HCT116 (cell line): ENCODE results near the gene ERC2. TPM values are rescaled to one million over a fixed set of nuclear protein-coding genes. Genes with fewer than 3 reads are reported as not detected.

Experiments used
- ATAC-seq: fragments of 200-7000 bp; cut with Tn5 transposase; 2 replicates; pipeline ENCODE4 v1.9.1; 2020; ENCODE audit warnings: mild to moderate bottlenecking, moderate library complexity
- BruUV-seq: library from RNA; stranded (reverse); fragments of 400-500 nt; replicated peaks from 2 replicates; lab custom pipeline; 2021; lab: Mats Ljungman, UMichigan
- CTCF ChIA-PET: fragments of 300-600 bp; sonication (Branson Sonifier 250); formaldehyde crosslinking; loops from one replicate; lab custom pipeline; 2021; ENCODE audit warnings: antibody characterized with exemption; lab: Charles Lee
- POLR2A ChIA-PET: fragments of 300-600, 350-600 bp; sonication (Branson Sonifier 250); formaldehyde crosslinking; loops from one replicate; lab custom pipeline; 2021; ENCODE audit warnings: antibody characterized with exemption; lab: Charles Lee
- RAD21 ChIA-PET, 2 experiments: fragments of 300-600 bp; sonication (Branson Sonifier 250); formaldehyde crosslinking; loops; one replicate each; lab custom pipeline; 2023; ENCODE audit warnings: low total read pairs in 2 of 2; ENCODE audit not compliant: uncharacterized antibody in 2 of 2, unreplicated experiment in 2 of 2, low non-redundant PET in 1 of 2; lab: Charles Lee
- DNase-seq: peaks from one replicate; pipeline ENCODE4 v3.0.0-alpha.2; 2010; ENCODE audit warnings: low read depth, low spot score
- H2AFZ ChIP-seq: fragments of 200-600 bp; shearing (Covaris generic), sonication (generic); 2 replicates; pipeline ENCODE4 v1.6.1; 2017; ENCODE audit warnings: low read depth, mixed run types, mixed read lengths, antibody characterized with exemption, low read length; ENCODE audit not compliant: poor library complexity, severe bottlenecking
- H3K27ac ChIP-seq: 2 replicates; pipeline ENCODE4 v1.5.1; 2012; ENCODE audit warnings: low read depth, low read length
- H3K27me3 ChIP-seq: fragments of 200-600 bp; sonication (generic); 2 replicates; pipeline ENCODE4 v1.6.1; 2016; ENCODE audit warnings: mixed run types, low read length, mixed read lengths; ENCODE audit not compliant: insufficient read depth
- H3K36me3 ChIP-seq, 2 experiments: fragments of 200-500 bp in 1 of 2; fragments of 200-600 bp in 1 of 2; sonication (Bioruptor generic) in 1 of 2; sonication (generic) in 1 of 2; 2 replicates each; pipeline versions ENCODE4 v1.5.1 to v1.6.1; 2014 to 2016; ENCODE audit warnings: low read length in 2 of 2, inconsistent platforms in 1 of 2, mixed read lengths in 1 of 2, mixed run types in 1 of 2; ENCODE audit not compliant: insufficient read depth in 2 of 2, control insufficient read depth in 1 of 2
- H3K4me1 ChIP-seq, 2 experiments: fragments of 200-600 bp in 1 of 2; sonication (generic) in 1 of 2; 2 replicates each; pipeline versions ENCODE4 v1.5.1 to v1.6.1; 2012 to 2017; ENCODE audit warnings: low read length in 2 of 2, inconsistent platforms in 1 of 2, mild to moderate bottlenecking in 1 of 2, mixed read lengths in 1 of 2, mixed run types in 1 of 2, moderate library complexity in 1 of 2; ENCODE audit not compliant: insufficient read depth in 2 of 2, control insufficient read depth in 1 of 2
- H3K4me2 ChIP-seq: fragments of 200-600 bp; sonication (generic); 2 replicates; pipeline ENCODE4 v1.6.1; 2017; ENCODE audit warnings: mixed run types, low read length, mixed read lengths
- H3K4me3 ChIP-seq, 2 experiments: fragments of 200-600 bp in 1 of 2; sonication (generic) in 1 of 2; replicated peaks in 1 of 2; 2 replicates each; pipeline ENCODE4 v1.5.1; 2011 to 2016; ENCODE audit warnings: low read length in 2 of 2, control low read depth in 1 of 2, low read depth in 1 of 2, mild to moderate bottlenecking in 1 of 2, mixed read lengths in 1 of 2, mixed run types in 1 of 2
- H3K79me2 ChIP-seq: fragments of 200-600 bp; sonication (generic); 2 replicates; pipeline ENCODE4 v1.6.1; 2017; ENCODE audit warnings: mild to moderate bottlenecking, mixed run types, low read length, moderate library complexity, mixed read lengths; ENCODE audit not compliant: insufficient read depth
- H3K9ac ChIP-seq: fragments of 200-600 bp; sonication (generic); 2 replicates; pipeline ENCODE4 v1.6.1; 2016; ENCODE audit warnings: low read length, mixed read lengths
- H3K9me2 ChIP-seq: fragments of 200-600 bp; sonication (generic), shearing (Covaris generic); 2 replicates; pipeline ENCODE4 v1.6.1; 2017; ENCODE audit warnings: mixed run types, mild to moderate bottlenecking, moderate library complexity; ENCODE audit not compliant: insufficient read depth
- H3K9me3 ChIP-seq, 2 experiments: fragments of 200-500 bp in 1 of 2; fragments of 200-600 bp in 1 of 2; sonication (Bioruptor generic) in 1 of 2; sonication (generic) in 1 of 2; 2 replicates each; pipeline ENCODE4 v1.6.1; 2014 to 2017; ENCODE audit warnings: low read length in 2 of 2, mixed read lengths in 2 of 2, inconsistent platforms in 1 of 2, low read depth in 1 of 2, mild to moderate bottlenecking in 1 of 2, mixed run types in 1 of 2, moderate library complexity in 1 of 2; ENCODE audit not compliant: control insufficient read depth in 1 of 2, insufficient read depth in 1 of 2
- H4K20me1 ChIP-seq: fragments of 200-600 bp; sonication (generic), shearing (Covaris generic); 2 replicates; pipeline ENCODE4 v1.6.1; 2017; ENCODE audit warnings: mixed run types, mild to moderate bottlenecking, moderate library complexity; ENCODE audit not compliant: insufficient read depth
- EGR1 ChIP-seq: IDR thresholded peaks from 2 replicates; pipeline ENCODE4 v1.6.1; 2012; ENCODE audit warnings: low read depth
- ELF1 ChIP-seq: IDR thresholded peaks from 2 replicates; pipeline ENCODE4 v1.6.1; 2012; ENCODE audit warnings: low read depth, borderline replicate concordance
- FOSL1 ChIP-seq: IDR thresholded peaks from 2 replicates; pipeline ENCODE4 v1.6.1; 2012; ENCODE audit warnings: low read depth
- POLR2AphosphoS5 ChIP-seq: IDR thresholded peaks from 2 replicates; pipeline ENCODE4 v1.6.1; 2011; ENCODE audit warnings: mild to moderate bottlenecking, low read depth, low read length, moderate library complexity
- RAD21 ChIP-seq: IDR thresholded peaks from 2 replicates; pipeline ENCODE4 v1.6.1; 2012; ENCODE audit warnings: low read depth, mild to moderate bottlenecking
- SIN3A ChIP-seq: IDR thresholded peaks from 2 replicates; pipeline ENCODE4 v1.6.1; 2012; ENCODE audit warnings: low read depth
- YY1 ChIP-seq: IDR thresholded peaks from 2 replicates; pipeline ENCODE4 v1.6.1; 2011; ENCODE audit warnings: low read length, low read depth, moderate library complexity, mild to moderate bottlenecking; ENCODE audit not compliant: insufficient replicate concordance; ENCODE audit errors: extremely low read depth
- ZNF274 ChIP-seq: fragments of 200-500 bp; sonication (Bioruptor generic); IDR thresholded peaks from 2 replicates; pipeline ENCODE4 v1.6.1; 2014; ENCODE audit warnings: mild to moderate bottlenecking, low read depth, low read length, inconsistent platforms
- intact Hi-C: fragments of 100-400 bp; cut with micrococcal nuclease; formaldehyde crosslinking; loops from 2 replicates; pipeline ENCODE4 v1.10.0; 2022
- total RNA-seq: library from RNA; stranded (reverse); gene quantifications from one replicate; pipeline ENCODE4 v1.2.1, GENCODE V29; 2021; ENCODE audit not compliant: unreplicated experiment
- TF ChIP-seq, protein P1 (sequence below): IDR thresholded peaks from 2 replicates; pipeline ENCODE4 v1.6.1; 2012
- TF ChIP-seq, protein P2 (sequence below): IDR thresholded peaks from 2 replicates; pipeline ENCODE4 v1.6.1; 2012; ENCODE audit warnings: low read depth
- TF ChIP-seq, protein P3 (sequence below), 3 experiments: fragments of 200-600 bp in 1 of 3; sonication (generic) in 1 of 3; IDR thresholded peaks in 2 of 3; conservative IDR thresholded peaks in 1 of 3; 2 replicates each; pipeline ENCODE4 v1.5.1; 2012 to 2017; ENCODE audit warnings: low read depth in 2 of 3, low read length in 2 of 3, antibody characterized with exemption in 1 of 3, borderline replicate concordance in 1 of 3, control low read depth in 1 of 3, mild to moderate bottlenecking in 1 of 3, mixed read lengths in 1 of 3, mixed run types in 1 of 3, moderate library complexity in 1 of 3; ENCODE audit not compliant: insufficient read depth in 1 of 3

ERC2 gene
- total RNA-seq, 1 experiment from 2014 or later: not detected

DNA sequence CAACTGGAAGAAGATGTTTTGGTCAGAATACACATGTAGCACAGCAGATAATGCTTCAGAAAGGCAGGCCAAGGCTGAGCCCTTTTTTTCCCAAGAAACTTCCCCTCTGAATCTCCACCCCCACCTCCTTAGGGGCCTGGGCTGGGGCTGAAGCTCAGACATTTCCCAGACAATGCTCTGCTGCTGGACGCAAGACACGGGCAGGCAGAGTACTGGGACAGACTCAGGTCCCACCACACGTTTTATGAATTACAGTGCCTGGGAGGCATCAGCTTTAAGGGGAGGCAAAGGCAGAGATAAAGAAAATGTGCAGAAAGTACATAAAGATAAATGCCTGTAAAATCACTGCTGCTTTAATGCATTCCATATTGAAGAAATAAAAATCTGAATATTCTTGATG, 479.4 kb downstream of the ERC2 start:
- Histone ChIP-seq H3K27me3 (no peaks in the 10 kb centered on the region), H3K36me3 (no peaks in the 10 kb centered on the region; a peak in 1 of 4 replicates), H3K9ac (no peak overlapping the region), H3K4me2 (no peak overlapping the region), H3K79me2 (no peaks in the 10 kb centered on the region), H3K9me3 (no peaks in the 10 kb centered on the region), H3K4me1 (no peaks in the 10 kb centered on the region), H3K9me2 (no peaks in the 10 kb centered on the region), H4K20me1 (no peaks in the 10 kb centered on the region), H3K27ac (no peak overlapping the region), H2AFZ (no peak overlapping the region), H3K4me3 (no peak overlapping the region)
- no peak for ATAC-seq
- ChIA-PET POLR2A (no interaction called here), CTCF (no interaction called here), RAD21 (no interaction called here)
- no peak for DNase-seq
- TF ChIP-seq FOSL1: no peak
- no peak for TF ChIP-seq POLR2AphosphoS5
- no peak for TF ChIP-seq ELF1
- no peak for TF ChIP-seq EGR1
- TF ChIP-seq, protein P1, sequence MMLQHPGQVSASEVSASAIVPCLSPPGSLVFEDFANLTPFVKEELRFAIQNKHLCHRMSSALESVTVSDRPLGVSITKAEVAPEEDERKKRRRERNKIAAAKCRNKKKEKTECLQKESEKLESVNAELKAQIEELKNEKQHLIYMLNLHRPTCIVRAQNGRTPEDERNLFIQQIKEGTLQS: no peak
- TF ChIP-seq ZNF274: no peak
- TF ChIP-seq, protein P2, sequence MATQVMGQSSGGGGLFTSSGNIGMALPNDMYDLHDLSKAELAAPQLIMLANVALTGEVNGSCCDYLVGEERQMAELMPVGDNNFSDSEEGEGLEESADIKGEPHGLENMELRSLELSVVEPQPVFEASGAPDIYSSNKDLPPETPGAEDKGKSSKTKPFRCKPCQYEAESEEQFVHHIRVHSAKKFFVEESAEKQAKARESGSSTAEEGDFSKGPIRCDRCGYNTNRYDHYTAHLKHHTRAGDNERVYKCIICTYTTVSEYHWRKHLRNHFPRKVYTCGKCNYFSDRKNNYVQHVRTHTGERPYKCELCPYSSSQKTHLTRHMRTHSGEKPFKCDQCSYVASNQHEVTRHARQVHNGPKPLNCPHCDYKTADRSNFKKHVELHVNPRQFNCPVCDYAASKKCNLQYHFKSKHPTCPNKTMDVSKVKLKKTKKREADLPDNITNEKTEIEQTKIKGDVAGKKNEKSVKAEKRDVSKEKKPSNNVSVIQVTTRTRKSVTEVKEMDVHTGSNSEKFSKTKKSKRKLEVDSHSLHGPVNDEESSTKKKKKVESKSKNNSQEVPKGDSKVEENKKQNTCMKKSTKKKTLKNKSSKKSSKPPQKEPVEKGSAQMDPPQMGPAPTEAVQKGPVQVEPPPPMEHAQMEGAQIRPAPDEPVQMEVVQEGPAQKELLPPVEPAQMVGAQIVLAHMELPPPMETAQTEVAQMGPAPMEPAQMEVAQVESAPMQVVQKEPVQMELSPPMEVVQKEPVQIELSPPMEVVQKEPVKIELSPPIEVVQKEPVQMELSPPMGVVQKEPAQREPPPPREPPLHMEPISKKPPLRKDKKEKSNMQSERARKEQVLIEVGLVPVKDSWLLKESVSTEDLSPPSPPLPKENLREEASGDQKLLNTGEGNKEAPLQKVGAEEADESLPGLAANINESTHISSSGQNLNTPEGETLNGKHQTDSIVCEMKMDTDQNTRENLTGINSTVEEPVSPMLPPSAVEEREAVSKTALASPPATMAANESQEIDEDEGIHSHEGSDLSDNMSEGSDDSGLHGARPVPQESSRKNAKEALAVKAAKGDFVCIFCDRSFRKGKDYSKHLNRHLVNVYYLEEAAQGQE: no peak
- no peak for TF ChIP-seq YY1
- no peak for TF ChIP-seq RAD21
- TF ChIP-seq, protein P3, sequence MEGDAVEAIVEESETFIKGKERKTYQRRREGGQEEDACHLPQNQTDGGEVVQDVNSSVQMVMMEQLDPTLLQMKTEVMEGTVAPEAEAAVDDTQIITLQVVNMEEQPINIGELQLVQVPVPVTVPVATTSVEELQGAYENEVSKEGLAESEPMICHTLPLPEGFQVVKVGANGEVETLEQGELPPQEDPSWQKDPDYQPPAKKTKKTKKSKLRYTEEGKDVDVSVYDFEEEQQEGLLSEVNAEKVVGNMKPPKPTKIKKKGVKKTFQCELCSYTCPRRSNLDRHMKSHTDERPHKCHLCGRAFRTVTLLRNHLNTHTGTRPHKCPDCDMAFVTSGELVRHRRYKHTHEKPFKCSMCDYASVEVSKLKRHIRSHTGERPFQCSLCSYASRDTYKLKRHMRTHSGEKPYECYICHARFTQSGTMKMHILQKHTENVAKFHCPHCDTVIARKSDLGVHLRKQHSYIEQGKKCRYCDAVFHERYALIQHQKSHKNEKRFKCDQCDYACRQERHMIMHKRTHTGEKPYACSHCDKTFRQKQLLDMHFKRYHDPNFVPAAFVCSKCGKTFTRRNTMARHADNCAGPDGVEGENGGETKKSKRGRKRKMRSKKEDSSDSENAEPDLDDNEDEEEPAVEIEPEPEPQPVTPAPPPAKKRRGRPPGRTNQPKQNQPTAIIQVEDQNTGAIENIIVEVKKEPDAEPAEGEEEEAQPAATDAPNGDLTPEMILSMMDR (IDR thresholded peaks at IDR 0.05 in 2 of 3, conservative IDR thresholded peaks at IDR 0.05 in 1 of 3; ENCODE audit: borderline replicate concordance in 1 of 3, insufficient read depth in 1 of 3, low read depth in 2 of 3, low read length in 2 of 3): no peak
- TF ChIP-seq SIN3A: no peak
- intact Hi-C loops: no loop called here
- no TSS peak for BruUV-seq
